ENCODE results near the gene DNASE2. TPM values are rescaled to one million over a fixed set of nuclear protein-coding genes. Genes with fewer than 3 reads are reported as not detected.
"Not testable (repeated sequence)": the region's sequence is repeated elsewhere in the genome, so short reads cannot be mapped to it uniquely, and the experiment has no call there.

DNASE2 gene
- total RNA-seq, 1 experiment from 2014 or later = 18.9 TPM

DNA sequence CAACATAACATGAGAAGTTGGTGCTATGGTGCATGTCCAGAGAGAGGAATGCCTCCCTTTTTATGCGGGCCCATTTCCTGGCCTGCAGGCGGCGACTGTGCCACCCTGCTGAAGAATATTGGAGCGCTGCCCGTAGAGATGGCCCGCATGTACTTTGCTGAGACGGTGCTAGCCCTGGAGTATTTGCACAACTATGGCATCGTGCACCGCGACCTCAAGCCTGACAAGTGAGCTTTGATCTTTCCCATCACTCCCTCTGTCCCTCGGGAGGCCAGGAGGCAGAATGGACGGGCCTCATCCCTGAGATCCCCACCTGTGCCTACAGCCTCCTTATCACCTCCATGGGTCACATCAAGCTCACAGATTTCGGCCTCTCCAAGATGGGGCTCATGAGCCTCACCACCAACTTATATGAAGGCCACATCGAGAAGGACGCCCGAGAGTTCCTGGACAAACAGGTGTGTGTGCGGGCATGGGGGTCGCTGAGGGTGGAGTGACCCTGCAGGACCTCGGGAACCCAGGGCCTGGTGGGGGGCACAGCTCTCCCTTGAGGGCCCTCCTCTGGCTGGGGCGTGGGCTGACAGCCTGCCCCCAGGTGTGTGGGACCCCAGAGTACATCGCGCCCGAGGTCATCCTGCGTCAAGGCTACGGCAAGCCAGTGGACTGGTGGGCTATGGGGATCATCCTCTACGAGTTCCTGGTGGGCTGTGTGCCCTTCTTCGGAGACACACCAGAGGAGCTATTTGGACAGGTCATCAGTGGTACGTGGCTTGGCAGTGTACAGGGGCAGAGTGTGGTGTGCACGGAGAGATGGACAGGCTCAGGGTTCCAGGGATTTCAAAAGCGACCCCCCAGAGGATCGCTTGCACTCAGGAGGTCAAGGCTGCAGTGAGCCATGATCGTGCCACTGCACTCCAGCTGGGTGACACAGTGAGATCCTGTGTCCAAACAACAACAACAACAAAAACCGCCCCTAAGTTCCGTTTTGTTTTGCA is 16.2 kb downstream of the DNASE2 start:
- no peak for DNase-seq (ENCODE audit: low read depth)

DNA sequence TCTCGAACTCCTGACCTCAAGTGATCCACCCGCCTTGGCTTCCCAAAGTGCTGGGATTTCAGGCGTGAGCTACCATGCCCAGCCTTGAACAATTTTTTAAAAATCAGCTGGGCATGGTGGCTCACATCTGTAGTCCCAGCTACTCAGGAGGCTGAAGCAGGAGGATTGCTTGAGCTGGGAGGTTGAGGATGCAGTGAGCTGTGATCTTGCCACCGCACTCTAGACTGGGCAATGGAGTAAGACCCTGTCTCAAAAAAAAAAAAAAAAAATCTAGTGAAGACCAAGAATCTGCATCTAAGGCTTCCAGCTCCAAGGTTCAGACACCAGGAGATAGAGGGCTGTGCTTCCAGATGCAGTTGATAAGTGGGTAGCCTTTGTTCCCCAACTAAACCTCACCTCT is 17.1 kb downstream of the DNASE2 start:
- no peak for DNase-seq (ENCODE audit: low read depth)

DNA sequence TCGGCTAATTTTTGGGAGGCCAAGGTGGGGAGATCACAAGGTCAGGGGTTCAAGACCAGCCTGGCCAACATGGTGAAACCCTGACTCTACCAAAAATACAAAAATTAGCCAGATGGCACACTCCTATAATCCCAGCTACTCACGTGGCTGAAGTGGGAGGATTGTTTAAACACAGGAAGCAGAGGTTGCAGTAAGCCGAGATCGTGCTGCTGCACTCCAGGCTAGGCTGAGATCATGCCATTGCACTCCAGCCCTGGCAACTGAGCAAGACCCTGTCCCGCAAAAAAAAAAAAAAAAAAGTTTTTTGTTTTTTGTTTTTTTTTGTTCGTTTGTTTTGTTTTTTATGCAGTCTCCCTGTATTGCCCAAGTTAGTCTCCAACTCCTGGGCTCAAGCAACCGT is 21.7 kb downstream of the DNASE2 start:
- no peak for DNase-seq (ENCODE audit: low read depth)

DNA sequence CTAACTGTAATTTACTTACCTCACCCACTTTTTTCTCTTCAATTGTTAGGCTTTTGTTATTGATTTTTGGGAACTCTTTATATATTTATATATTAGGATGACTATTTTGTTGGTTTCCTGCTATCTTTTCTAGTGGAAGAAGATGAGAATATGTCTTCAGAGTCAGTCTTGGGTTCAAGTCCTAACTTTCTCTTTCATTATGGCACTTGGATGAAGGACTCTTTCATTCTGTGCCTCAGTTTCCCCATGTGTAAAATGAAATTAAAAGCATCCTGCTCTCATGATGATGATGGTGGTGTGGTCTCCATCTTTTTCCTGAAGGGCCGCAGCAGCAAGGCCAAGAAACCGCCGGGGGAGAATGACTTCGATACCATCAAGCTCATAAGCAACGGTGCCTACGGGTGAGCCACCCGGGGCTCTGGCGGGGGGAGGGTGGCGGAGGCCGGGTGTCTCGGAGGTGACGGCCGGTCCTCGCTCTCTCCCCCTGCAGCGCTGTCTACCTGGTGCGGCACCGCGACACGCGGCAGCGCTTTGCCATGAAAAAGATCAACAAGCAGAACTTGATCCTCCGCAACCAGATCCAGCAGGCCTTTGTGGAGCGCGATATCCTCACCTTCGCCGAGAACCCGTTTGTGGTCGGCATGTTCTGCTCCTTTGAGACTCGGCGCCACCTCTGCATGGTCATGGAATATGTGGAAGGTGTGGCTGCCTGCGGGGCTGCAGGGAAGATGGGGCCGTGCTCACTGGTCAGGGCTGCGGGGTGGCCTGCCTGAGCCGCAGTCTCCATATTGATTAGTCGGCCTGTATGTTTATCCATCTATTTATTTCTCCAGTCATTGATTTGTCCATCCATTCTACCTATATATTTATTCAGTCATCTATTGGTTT is 23.0 kb downstream of the DNASE2 start:
- no peak for DNase-seq (ENCODE audit: low read depth)

DNA sequence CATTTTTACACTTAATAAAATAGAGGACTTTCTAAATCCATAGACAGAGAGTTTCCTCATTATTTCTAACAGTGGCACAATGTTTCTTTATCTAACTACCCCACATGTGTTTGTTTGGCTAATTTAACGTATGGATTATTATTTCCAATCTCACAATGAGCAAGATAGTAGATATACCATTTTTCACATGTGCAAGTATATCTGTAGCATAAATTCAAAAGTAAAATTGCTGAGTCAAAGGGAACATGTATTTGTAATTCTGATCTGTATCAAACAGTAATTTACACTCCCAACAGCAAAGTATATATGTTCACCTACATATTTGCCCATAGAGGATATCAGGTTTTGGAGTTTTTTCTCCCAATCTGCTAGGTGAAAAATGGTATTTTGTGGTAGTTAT is 24.6 kb downstream of the DNASE2 start:
- no peak for DNase-seq (ENCODE audit: low read depth)

DNA sequence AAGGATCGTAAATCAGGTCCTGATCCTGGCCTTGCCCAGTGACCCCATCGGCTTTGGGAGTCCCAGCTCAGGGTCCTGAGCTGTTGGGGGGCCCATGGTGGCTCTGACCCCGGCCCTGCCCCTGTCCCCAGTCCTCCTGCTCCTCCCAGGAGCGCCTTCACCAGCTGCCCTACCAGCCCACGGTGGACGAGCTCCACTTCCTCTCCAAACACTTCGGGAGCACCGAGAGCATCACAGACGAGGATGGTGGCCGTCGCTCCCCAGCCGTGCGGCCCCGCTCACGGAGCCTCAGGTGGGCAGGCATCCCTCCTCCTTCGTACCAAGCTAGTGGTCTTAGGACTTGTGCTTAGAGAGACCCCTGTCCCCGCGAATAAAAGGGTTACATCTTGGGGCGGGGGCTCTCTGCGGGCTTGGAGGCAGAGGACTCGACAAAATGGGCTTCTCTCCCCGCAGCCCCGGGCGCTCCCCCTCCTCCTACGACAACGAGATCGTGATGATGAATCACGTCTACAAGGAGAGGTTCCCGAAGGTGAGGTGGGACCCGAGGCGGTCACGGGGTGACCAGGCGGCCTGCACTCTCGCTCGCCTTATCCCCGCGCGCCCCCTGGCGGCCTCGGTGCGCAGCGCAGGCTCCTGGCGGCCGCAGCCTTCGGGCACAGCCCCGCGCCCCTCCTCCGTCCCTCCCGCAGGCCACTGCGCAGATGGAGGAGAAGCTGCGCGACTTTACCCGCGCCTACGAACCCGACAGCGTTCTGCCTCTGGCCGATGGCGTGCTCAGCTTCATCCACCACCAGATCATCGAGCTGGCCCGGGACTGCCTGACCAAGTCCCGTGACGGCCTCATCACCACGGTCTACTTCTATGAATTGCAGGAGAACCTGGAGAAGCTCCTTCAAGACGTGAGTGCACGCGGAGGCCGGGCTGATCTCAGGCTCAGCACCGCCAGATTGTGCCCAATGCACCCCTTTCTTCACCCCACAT is 33.8 kb downstream of the DNASE2 start:
- peak; percentile 64 for DNase-seq (ENCODE audit: low read depth)

DNA sequence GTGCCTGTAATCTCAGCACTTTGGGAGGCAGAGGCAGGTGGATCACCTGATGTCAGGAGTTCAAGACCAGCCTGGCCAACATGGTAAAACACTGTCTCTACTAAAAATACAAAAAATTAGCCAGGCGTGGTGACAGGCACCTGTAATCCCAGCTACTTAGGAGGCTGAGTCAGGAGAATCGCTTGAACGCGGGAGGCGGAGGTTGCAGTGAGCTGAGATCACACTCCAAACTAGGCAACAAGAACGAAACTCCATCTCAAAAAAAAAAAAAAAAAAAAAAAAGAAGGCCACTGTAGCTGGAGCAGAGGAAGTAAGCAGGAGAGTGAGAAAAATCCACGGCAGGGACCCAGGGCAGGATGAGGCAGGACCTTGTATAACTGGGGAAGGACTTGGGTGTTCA is 34.6 kb downstream of the DNASE2 start:
- not testable (repeated sequence) for DNase-seq (ENCODE audit: low read depth)

DNA sequence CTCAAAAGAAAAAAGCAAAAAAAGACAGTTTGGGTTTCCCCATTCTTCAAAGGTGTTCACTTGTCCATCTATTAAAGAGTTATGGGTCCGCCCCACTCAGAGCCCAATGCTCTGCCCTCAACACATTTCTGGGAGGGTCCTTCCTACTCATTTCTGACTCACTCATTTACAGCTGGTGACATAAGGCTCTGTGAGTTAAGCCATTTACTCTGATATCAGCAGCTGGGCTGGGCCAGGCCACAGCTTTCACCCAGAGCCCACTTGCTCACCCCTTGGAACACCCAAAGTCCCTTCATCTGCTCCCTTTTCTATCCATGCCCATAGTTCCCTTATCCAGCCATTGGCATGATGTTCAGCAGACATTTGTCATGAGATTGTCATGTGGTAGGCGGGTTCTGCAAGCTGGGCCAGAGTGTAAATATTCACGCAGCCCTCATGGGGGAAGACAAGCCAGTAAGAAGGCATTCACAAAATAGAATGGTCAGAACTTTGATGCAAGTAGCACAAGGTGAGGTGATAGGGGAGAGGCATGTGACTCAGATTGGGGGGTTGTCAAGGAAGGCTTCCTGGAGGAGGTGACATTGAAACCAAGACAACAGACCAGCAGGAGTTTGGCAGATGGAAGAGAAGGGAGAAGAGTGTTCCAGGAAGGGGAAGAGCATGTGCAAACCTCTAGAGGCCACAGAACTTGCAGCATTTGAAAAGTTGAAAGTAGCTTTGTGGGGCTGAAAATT is 37.1 kb downstream of the DNASE2 start:
- no peak for DNase-seq (ENCODE audit: low read depth)

DNA sequence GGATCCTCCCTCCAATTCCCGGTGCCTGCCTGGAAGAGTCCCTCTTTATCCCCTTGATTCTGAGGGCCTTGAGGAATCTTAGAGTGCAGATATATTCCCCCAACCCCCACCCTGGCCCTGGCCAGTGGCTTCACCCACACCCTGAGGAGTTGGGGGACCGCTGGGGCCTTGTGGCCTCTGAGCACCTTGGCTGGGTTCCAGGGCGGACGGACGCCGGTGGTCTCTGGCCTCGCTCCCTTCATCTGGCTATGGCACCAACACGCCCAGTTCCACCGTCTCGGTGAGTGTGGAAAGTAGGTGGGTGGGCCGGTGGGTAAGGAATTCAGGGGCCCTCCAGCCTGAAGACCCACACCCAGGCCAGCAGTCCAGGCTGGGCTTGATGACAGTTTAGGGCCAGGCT is 37.9 kb downstream of the DNASE2 start:
- no peak for DNase-seq (ENCODE audit: low read depth)

DNA sequence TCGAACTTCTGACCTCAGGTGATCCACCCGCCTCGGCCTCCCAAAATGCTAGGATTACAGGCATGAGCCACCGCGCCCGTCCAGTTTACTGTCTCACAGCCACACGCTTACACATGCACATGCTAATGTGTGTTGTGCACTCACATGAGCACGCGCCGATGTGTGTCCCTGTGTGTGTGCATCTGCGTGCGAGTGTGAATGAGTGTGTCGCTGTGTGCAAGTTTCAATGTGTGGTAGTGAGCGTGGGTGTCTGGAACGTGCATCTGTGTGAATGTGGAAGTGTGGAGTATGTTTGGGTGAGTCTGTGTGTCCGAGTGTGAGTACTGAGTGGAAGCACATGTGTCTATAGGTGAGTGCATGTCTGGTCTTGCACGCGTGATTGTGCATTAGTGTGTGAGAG is 38.7 kb downstream of the DNASE2 start:
- no peak for DNase-seq (ENCODE audit: low read depth)

DNA sequence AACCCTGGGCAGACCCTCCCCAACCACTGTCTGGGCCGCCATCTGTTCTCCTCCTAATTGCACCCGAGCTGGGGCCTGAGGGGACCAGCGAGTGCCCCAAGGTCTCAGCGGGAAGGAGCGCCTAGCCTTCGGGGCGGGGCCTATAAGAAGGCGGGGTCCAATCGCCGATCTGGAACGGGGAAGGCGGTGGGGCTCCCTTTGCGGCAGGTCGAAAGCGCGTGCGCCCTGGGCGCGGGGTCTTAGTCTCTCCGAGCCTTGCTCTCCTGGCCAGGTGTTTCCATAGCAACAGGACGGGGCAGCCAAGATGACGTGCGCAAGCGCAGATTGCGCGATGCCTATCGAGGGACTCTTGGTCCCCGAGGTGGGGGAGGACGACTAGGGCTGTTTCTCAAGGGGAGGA is 40.2 kb downstream of the DNASE2 start:
- DNase-seq (ENCODE audit: low read depth) = no peak

DNA sequence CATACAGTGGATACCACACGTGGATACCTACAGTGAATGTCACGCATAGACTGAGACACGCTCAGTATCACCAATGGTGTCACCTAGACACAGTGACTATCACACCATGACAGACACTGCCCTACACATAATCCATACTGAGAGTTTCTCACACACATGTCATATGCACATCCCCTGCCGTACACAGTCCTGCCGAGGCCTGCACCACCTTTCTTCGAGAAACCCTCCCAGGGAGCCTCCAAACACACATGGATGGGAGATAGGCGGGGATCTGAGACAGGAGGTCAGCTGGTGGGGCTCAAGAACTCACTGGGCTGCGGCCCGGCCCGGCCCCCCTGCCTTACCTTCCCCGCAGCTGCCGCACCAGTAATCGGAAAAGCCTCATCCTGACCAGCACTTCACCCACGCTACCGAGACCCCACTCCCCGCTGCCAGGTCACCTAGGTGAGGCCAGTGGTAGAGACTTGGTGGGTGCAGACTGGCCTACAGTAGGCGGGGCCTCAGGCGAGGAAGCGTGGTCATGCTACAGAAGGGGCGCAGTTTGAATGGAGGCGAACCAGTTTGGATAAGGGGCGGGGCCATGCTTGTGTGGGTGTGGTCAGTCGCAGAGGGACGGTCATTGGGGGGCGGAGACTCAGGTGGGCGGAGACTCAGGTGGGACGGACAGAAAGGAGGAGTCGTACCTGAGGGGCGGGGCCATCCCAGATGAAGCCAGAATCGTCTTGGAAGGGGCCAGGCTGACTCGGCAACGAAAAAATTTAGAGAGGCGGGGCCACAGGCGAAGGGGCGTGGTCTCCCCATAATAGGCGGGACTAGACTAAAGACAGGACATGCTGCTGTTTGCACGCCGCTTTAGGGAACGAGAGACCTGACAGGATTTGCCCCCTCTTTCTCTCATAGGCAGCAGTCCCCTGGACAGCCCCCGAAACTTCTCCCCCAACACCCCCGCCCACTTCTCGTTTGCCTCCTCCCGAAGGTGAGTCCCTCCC is 40.9 kb downstream of the DNASE2 start:
- DNase-seq (ENCODE audit: low read depth) = peak; percentile 61

DNA sequence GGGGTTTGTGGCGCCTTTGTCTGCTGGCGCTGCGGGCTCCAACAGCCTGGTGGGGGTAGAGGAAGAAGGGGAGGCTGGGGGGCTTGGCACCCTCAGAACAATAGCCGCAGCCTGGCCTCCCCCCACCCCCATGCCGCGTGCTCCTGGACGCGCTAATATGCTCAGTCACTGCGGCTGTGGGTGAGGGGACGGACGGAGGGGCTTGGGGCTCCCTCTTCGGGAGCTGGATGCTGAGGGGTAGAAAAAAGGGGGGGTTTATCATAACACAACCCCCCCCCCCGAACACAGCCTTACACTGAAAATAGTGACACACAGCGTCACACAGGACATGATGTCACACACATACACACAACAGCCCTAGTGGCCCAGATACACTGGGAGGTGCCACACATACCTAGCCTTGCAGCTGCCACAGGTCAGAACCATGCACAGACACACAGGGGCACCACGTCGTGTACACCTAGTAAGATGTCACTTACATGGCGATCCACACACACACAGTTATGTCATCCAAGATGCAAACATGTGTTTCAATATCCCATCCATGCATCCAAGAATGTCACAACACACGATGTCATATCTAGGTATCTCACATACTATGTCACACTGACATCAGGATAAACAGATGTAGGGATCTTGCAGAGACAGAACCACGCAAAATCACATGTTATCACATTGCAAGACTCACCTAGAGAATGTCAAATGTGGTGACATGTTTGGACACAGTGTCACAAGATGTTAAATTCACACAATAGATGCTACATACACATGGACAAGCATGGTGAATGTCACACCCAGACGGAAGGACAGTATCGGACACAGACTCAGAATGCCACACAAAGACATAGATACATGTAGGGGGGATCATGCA is 42.1 kb downstream of the DNASE2 start:
- no peak for DNase-seq (ENCODE audit: low read depth)

DNA sequence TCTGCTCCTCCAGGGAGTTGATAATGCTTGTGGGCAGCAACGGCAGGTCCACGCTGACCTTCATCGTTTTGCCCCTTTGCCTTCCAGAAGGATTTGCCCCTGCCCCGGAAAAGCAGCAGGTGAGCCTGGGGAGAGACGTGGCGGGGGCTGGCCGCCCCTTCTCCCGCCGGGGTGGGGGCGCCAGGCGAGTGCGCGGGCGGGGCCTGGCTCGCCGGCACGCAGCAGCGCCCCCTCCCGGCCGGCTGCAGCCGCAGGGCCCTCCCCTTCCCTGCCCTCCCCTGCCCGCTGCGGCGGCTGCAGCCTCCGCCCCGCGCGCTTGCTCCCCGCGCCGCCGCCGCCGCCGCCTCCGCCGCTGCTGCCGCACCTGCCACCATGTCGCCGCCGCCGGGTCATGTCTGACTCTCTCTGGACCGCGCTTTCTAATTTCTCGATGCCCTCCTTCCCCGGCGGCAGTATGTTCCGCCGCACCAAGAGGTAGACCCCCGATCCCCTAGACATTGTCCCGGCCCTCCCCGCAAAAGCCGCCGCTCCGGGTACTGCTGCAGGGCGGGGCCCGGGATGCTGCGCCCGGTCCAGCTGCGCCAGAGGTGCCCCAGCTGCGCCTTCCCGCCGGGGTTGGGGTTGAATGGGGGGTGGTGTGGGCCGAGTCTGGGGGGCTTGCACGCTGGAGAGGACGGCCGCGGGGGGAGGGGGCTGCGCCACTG is 42.9 kb downstream of the DNASE2 start, which contains the start of gene MAST1:
TSS of gene MAST1 (plus strand) at position 334 of the 704 bp plus-strand sequence. CDS start at position 392, 58 bp downstream.
- no peak for DNase-seq (ENCODE audit: low read depth)

DNA sequence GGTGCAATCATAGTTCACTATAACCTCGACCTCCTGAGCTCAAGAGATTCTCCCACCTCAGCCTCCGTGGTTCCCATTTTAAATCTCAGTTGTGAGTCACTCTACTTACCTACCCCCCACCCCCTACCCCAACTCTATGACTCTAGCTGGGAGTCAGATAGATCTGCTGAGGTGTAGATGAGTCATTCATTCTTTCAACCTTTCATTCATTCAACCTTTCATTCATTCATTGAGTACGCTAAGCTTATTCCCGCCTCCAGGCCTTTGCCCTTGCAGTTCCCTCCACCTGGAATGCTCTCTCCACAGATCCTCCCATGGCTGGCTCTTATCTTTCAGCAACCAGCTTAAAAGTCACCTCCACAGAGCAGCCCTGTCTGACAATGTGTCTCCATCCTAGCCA is 44.0 kb downstream of the DNASE2 start:
- DNase-seq (ENCODE audit: low read depth) = no peak

DNA sequence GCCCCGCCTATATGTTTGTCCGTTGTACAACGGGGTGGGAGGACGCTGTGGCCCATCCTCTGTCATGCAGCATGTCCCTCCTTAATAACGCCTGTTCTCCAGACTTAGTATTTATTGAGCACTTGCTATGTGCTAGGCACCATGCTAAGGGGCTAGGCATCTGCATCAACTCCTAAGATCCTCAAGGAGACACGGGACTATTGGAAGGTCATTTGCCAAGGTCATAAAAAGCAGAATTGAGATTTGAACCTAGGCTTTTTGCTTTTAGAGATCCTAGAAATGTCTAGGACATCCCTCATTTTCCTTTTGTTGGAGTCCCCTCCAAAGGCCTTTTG is 44.8 kb downstream of the DNASE2 start:
- DNase-seq (ENCODE audit: low read depth) = no peak

DNA sequence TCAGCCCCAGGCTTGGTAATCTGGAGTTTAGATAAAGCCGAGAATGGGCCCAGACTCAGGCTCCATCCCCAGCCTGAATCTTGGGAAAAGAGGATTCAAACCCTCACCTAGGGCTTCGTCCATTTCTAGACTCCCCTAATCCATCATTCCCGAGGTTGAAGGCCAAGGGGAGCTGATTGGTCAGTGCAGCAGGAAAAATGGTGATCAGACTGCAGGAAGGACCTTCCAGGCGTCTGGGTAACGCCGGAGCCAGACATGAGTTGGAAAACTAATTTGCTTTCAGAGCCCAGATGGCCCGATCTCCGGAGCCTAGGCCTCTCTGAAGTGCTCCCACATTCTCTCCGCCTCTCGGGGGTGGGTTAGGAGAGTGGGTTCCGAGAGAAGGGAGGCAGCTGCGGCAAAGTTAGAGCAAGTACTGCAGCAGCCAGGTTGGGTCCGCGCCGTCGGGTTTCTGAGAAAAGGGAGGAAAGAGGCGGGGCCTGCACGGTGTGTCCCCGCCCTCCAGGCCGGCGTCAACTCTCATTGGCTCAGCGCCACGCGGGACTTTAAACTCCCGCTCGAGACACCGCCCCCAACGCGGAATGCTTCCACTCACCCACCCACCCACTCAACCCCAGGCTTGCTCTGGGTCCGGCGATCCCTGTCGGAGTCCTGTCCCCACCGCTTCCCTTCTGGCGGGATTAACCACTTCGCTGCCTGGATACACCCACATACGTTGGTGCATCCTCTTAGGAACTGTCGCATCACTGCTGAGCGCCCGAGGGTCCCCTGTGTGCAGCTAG is 46.1 kb downstream of the DNASE2 start:
- DNase-seq (ENCODE audit: low read depth) = no peak
